Esophagus muscularis mucosa (tissue), 3 donors: ENCODE data around the gene SLC22A12.

ENCODE experiments used
- CTCF ChIP-seq, 3 experiments: fragments of 200-600 bp in 2 of 3; fragments of 450-650 bp in 1 of 3; sonication (generic) in 2 of 3; IDR thresholded peaks; one replicate each; pipeline ENCODE4 v1.5.1; 2017 to 2019; ENCODE audit warnings: antibody characterized with exemption in 3 of 3, mild to moderate bottlenecking in 2 of 3, moderate library complexity in 1 of 3
- POLR2AphosphoS5 ChIP-seq, 2 donors: sonication (generic); formaldehyde crosslinking; IDR thresholded peaks; one replicate each; pipeline ENCODE4 v1.6.1; 2017; ENCODE audit warnings: antibody characterized with exemption in 2 of 2

GRCh38 chr11:64568041-64568571, 22.9 kb upstream of the SLC22A12 start:
- TF ChIP-seq CTCF (IDR thresholded peaks at IDR 0.05) (no peak), POLR2AphosphoS5 (IDR thresholded peaks at IDR 0.05) (no peak)
